Gastrocnemius medialis (tissue), 4 donors: Measurements from ENCODE around the gene ZFHX3. TPM values are rescaled to one million over a fixed set of nuclear protein-coding genes. Genes with fewer than 3 reads are reported as not detected.

Experiments
- ATAC-seq, 2 donors: fragments of 150-250 bp; one replicate each; pipeline ENCODE4 v1.9.1; 2016
- DNase-seq, 2 donors: peaks; one replicate each; pipeline ENCODE4 v3.0.0-alpha.2; 2019
- H3K27ac ChIP-seq, 4 donors: fragments of 200-600 bp; sonication (generic); 1 replicate in 1 of 4; 2 replicates in 3 of 4; pipeline ENCODE4 v1.5.1; 2016 to 2018; ENCODE audit warnings: mild to moderate bottlenecking in 2 of 4, moderate library complexity in 1 of 4
- H3K27me3 ChIP-seq, 3 donors: fragments of 200-600 bp; sonication (generic) in 2 of 3; 1 replicate in 1 of 3; 2 replicates in 2 of 3; pipeline versions ENCODE4 v1.5.1 to v1.6.0; 2016 to 2019; ENCODE audit warnings: mild to moderate bottlenecking in 1 of 3, moderate library complexity in 1 of 3
- H3K36me3 ChIP-seq, 2 donors: fragments of 200-600 bp; sonication (generic) in 1 of 2; one replicate each; pipeline ENCODE4 v1.5.1; 2017 to 2018
- H3K4me1 ChIP-seq, 2 donors: fragments of 200-600 bp; sonication (generic) in 1 of 2; one replicate each; pipeline ENCODE4 v1.5.1; 2016 to 2017; ENCODE audit warnings: mild to moderate bottlenecking in 2 of 2
- H3K4me3 ChIP-seq, 4 donors: fragments of 200-600 bp; sonication (generic) in 3 of 4; 1 replicate in 1 of 4; 2 replicates in 3 of 4; pipeline ENCODE4 v1.5.1; 2016 to 2019; ENCODE audit warnings: mild to moderate bottlenecking in 2 of 4
- H3K9me3 ChIP-seq, 3 donors: fragments of 200-600 bp; sonication (generic) in 2 of 3; 1 replicate in 1 of 3; 2 replicates in 2 of 3; pipeline ENCODE4 v1.5.1; 2016 to 2019
- POLR2A ChIP-seq, 2 donors: fragments of 450-650 bp; IDR thresholded peaks; one replicate each; pipeline ENCODE4 v1.6.1; 2017; ENCODE audit warnings: antibody characterized with exemption in 2 of 2, mild to moderate bottlenecking in 2 of 2, moderate library complexity in 2 of 2
- in situ Hi-C, 4 donors: fragments of 200-750 bp; cut with MboI; loops; one replicate each; pipeline versions ENCODE4 v1.15.0 to v1.8.0; 2017; ENCODE audit warnings: low sequenced_read_pairs in 4 of 4
- intact Hi-C: fragments of 100-400 bp; cut with DNase I; formaldehyde crosslinking; loops from one replicate; pipeline ENCODE4 v1.15.1; 2023; ENCODE audit warnings: low total_unique reads
- total RNA-seq, 4 donors: library from RNA; depleted of rRNA; stranded (reverse); fragments of >200 nt; gene quantifications; one replicate each; pipeline versions ENCODE4 v1.1.0 to v1.2.3, GENCODE V29; 2016
- TF ChIP-seq, protein P1 (sequence below), 5 experiments: fragments of 450-650 bp in 3 of 5; fragments of 200-600 bp in 2 of 5; sonication (generic) in 2 of 5; IDR thresholded peaks in 4 of 5; conservative IDR thresholded peaks in 1 of 5; 1 replicate in 4 of 5; 2 replicates in 1 of 5; pipeline ENCODE4 v1.5.1; 2016 to 2019; ENCODE audit warnings: antibody characterized with exemption in 5 of 5, mild to moderate bottlenecking in 3 of 5, moderate library complexity in 3 of 5

Gene ZFHX3
- total RNA-seq, 4 donors from 2014 or later: 14.0 to 28.5 (median 27.3) TPM

DNA sequence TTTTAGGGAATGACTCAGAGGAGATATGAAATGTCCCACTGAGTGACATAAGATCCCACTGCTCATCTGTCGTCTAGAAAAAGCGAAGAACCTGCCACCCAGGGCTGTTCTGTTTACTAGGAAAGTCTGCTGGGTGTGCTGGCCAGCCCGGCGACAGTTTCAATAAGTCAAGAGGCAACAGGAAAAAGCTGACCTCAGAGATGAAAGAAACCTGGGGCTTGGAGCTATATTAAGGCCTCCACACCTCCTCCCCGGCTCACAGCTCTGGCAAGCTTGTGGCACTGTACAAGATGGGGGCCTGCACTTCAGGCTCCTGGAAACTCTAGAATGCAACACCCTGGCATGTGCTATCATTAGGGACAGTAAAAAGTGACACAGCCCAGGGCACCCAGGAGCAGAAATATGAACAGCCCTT, 10.6 kb downstream of the ZFHX3 start:
- Histone ChIP-seq H3K27me3 (no peaks in the 10 kb centered on the region), H3K27ac (peak overlapping the region; percentile 88 to 99 (median 97)), H3K4me1 (peaks cover 78 to 99% of the 10 kb centered on the region in 2 donors), H3K9me3 (no peaks in the 10 kb centered on the region), H3K4me3 (peak overlapping the region in 1 of 4 donors; percentile 3), H3K36me3 (no peaks in the 10 kb centered on the region)
- peak; percentile 27 to 73 for TF ChIP-seq POLR2A (IDR thresholded peaks at IDR 0.05)
- TF ChIP-seq, protein P1, sequence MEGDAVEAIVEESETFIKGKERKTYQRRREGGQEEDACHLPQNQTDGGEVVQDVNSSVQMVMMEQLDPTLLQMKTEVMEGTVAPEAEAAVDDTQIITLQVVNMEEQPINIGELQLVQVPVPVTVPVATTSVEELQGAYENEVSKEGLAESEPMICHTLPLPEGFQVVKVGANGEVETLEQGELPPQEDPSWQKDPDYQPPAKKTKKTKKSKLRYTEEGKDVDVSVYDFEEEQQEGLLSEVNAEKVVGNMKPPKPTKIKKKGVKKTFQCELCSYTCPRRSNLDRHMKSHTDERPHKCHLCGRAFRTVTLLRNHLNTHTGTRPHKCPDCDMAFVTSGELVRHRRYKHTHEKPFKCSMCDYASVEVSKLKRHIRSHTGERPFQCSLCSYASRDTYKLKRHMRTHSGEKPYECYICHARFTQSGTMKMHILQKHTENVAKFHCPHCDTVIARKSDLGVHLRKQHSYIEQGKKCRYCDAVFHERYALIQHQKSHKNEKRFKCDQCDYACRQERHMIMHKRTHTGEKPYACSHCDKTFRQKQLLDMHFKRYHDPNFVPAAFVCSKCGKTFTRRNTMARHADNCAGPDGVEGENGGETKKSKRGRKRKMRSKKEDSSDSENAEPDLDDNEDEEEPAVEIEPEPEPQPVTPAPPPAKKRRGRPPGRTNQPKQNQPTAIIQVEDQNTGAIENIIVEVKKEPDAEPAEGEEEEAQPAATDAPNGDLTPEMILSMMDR (IDR thresholded peaks at IDR 0.05 in 4 of 5, conservative IDR thresholded peaks at IDR 0.05 in 1 of 5): no peak
- intact Hi-C loops: no loop called here
- DNase-seq: peak; percentile 85 to 90
- peak; percentile 88 to 90 for ATAC-seq
- in situ Hi-C loops: no loop called here

- Histone ChIP-seq H3K9me3 (no peaks in the 10 kb centered on the region), H3K4me3 (no peak overlapping the region), H3K27me3 (no peaks in the 10 kb centered on the region), H3K4me1 (peaks cover 70 to 96% of the 10 kb centered on the region in 2 donors), H3K36me3 (no peaks in the 10 kb centered on the region), H3K27ac (peak overlapping the region; percentile 88 to 99 (median 97))
- intact Hi-C loops: no loop called here
- no peak for DNase-seq
- ATAC-seq: no peak
- TF ChIP-seq, protein P1 (IDR thresholded peaks at IDR 0.05 in 4 of 5, conservative IDR thresholded peaks at IDR 0.05 in 1 of 5): no peak
- TF ChIP-seq POLR2A (IDR thresholded peaks at IDR 0.05): no peak
- in situ Hi-C loops: no loop called here
These were observed 11.7 kb downstream of the ZFHX3 start for GRCh38 chr16:73036074-73036826.

DNA sequence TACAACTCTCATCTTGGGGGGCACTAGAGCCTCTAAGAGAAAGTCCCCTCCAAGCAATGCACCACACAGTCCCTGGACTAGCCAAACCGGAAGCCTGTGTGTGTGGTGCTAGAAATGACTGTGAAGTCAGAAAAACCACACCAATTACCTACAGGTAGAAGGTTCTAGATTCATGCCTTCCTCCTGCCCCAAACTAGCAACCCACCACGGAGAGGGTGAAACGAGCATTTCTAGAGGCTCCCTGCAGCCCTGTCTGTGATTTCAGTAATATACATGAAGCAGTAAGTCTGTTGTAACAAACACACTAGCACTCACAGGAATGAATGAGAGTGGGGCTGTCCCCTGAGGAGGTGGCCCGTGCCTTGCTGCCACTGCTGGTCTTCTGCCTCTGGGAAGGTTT, 13.6 kb downstream of the ZFHX3 start:
- peaks cover 65 to 94% of the 10 kb centered on the region in 2 donors for H3K4me1 ChIP-seq
- ATAC-seq (no peak), DNase-seq (no peak)
- H3K4me3 ChIP-seq: no peak overlapping the region
- no peaks in the 10 kb centered on the region for H3K36me3 ChIP-seq
- no peaks in the 10 kb centered on the region for H3K9me3 ChIP-seq
- TF ChIP-seq, protein P1 (IDR thresholded peaks at IDR 0.05 in 4 of 5, conservative IDR thresholded peaks at IDR 0.05 in 1 of 5): no peak
- no peak for TF ChIP-seq POLR2A (IDR thresholded peaks at IDR 0.05)
- in situ Hi-C loops (no loop called here), intact Hi-C loops (no loop called here)
- H3K27me3 ChIP-seq: no peaks in the 10 kb centered on the region
- peak overlapping the region; percentile 76 to 99 (median 80) for H3K27ac ChIP-seq

DNA sequence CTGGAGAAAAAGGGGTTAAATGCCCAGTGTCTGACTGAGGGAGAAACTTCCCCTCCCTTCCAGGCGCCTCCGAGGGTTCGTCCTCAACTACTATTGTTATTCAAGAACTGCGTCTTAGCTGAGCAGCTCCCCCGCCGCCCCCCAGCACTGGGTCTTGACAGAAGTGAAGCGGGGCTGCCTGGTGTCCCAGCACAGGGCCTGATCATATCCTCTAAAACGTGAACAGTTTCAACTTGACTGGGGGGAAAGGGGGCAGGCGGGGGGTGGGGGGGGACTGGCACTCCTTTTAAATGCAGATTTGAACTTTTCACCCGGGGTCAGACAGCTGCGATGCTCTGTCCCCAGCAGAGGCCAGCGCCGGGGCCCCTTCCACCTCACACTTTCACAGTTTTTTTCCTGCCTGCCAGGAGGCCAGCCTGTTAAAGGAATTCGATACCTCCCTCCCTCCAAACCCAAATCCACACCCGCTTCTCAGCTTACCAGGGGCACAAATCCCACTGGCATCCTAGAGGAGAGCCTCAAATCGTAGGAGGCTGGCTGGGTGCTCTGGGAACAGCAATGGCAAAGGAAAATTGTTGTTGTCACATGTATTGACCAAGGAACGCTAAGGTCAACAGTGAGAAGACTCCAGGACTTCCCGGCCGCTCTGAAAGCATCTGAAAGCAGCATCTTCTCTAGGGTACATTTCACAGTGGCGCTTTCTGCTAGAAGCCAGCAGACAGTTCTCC, 14.5 kb downstream of the ZFHX3 start:
- Histone ChIP-seq H3K27me3 (no peaks in the 10 kb centered on the region), H3K36me3 (no peaks in the 10 kb centered on the region), H3K9me3 (no peaks in the 10 kb centered on the region), H3K4me1 (peaks cover 67 to 96% of the 10 kb centered on the region in 2 donors), H3K4me3 (peak overlapping the region; percentile 1 to 15 (median 12)), H3K27ac (peak overlapping the region; percentile 76 to 99 (median 80))
- intact Hi-C loops: no loop called here
- TF ChIP-seq, protein P1 (IDR thresholded peaks at IDR 0.05 in 4 of 5, conservative IDR thresholded peaks at IDR 0.05 in 1 of 5): no peak
- no peak for TF ChIP-seq POLR2A (IDR thresholded peaks at IDR 0.05)
- DNase-seq: peak in 1 of 2 donors; percentile 67
- in situ Hi-C loops: no loop called here
- ATAC-seq: peak; percentile 44 to 55
